Hematopoietic multipotent progenitor cell treated with erythropoietin and hydrocortisone succinate and interleukin-3 and kit ligand, for 17 days (in vitro differentiated cells): ENCODE measurements around the gene KCNJ14.
"Not testable (repeated sequence)": the region's sequence is repeated elsewhere in the genome, so short reads cannot be mapped to it uniquely, and the experiment has no call there.

ENCODE experiments used
- DNase-seq: peaks from one replicate; pipeline ENCODE4 v3.0.0-alpha.2; 2015; ENCODE audit warnings: low spot score

KCNJ14 gene

GRCh38 chr19:48488478-48488877 lies 33.1 kb downstream of the KCNJ14 start:
- not testable (repeated sequence) for DNase-seq

GRCh38 chr19:48489608-48490216 lies 34.3 kb downstream of the KCNJ14 start:
- DNase-seq = peak; percentile 82

GRCh38 chr19:48490981-48491792 lies 35.8 kb downstream of the KCNJ14 start:
- peak; percentile 26 for DNase-seq

- DNase-seq = no peak
Observed at GRCh38 chr19:48491793-48492123, 36.4 kb downstream of the KCNJ14 start.

GRCh38 chr19:48492925-48493717 lies 37.7 kb downstream of the KCNJ14 start:
- DNase-seq = peak; percentile 94

- no peak for DNase-seq
Observed at GRCh38 chr19:48493718-48494401, 38.5 kb downstream of the KCNJ14 start.

GRCh38 chr19:48495396-48495795 lies 40.0 kb downstream of the KCNJ14 start:
- no peak for DNase-seq

GRCh38 chr19:48496959-48497727 lies 41.8 kb downstream of the KCNJ14 start:
- DNase-seq = no peak

GRCh38 chr19:48497728-48498594 lies 42.6 kb downstream of the KCNJ14 start:
- no peak for DNase-seq

GRCh38 chr19:48498595-48499311 lies 43.4 kb downstream of the KCNJ14 start:
- DNase-seq = no peak

- DNase-seq = no peak
Observed at GRCh38 chr19:48499316-48500090, 44.1 kb downstream of the KCNJ14 start.

- no peak for DNase-seq
Observed at GRCh38 chr19:48500830-48501493, 45.6 kb downstream of the KCNJ14 start.

- DNase-seq = peak; percentile 15
Observed at GRCh38 chr19:48501494-48502349, 46.3 kb downstream of the KCNJ14 start.

GRCh38 chr19:48502350-48503018 lies 47.1 kb downstream of the KCNJ14 start:
- no peak for DNase-seq

- DNase-seq = peak; percentile 45
Observed at GRCh38 chr19:48506138-48506733, 50.9 kb downstream of the KCNJ14 start.

- no peak for DNase-seq
Observed at GRCh38 chr19:48507911-48508439, 52.6 kb downstream of the KCNJ14 start.
